ENCODE data around the gene SHH.
"Not testable (repeated sequence)": the region's sequence is repeated elsewhere in the genome, so short reads cannot be mapped to it uniquely, and the experiment has no call there.

The SHH gene

DNA sequence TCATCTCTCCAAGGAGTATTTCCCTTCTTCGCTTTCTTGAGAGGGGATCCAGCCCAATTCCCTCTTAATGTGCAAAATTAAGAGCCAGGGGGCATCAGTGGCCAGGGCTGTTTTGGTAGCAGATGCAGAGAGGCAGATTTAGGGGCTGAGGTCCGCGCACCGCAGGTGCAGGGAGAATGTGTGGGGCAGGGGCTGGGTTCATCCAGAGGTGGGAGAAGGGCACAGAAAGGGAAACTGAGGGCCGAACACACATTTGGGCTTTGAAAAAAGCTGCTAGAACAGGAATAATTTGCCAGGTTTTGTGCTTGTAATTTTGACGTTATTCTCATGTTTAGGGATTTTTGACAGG is 6.5 kb upstream of the SHH start:
- DNase-seq = no peak

DNA sequence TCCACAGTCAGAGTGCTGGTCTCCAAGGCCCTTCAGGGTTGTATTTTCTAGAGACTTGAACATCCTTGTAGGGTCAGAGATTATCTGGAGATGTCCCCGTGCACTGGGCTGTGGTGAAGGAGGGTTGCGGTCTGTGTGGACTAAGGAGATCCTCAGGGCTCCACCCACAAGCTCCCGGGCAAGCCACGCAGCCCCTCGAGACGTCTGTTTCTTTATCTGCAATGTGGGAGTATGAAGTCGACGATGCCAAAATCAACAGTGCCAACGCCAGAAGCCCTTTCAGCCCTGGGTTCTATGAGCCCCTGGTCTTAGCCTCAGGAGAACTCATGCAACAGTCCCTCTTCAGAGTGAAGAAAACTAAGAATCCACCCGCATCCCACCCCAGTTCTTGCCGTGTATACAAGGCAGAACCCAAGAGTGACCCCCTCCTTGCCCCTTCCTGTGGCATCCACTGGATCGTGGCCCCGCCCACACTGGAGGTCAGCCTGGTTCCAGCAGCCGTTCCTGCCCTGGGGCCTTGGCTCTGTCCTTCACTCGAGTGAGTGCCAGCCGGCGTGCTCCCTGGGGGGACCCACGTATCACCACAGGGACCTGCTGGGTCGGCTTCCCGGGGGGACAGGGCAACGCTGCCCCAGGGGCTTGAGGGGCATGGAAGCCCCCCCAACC is 6.0 kb upstream of the SHH start:
- no peak for DNase-seq

DNA sequence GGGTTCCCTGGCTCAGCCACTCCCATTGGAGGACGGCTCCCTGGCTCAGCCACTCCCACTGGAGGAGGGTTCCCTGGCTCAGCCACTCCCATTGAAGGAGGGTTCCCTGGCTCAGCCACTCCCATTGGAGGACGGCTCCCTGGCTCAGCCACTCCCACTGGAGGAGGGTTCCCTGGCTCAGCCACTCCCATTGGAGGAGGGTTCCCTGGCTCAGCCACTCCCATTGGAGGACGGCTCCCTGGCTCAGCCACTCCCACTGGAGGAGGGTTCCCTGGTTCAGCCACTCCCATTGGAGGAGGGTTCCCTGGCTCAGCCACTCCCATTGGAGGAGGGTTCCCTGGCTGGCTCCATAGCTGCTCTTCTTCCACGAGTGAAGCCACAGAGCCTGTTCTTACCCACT is 5.3 kb upstream of the SHH start:
- not testable (repeated sequence) for DNase-seq

DNA sequence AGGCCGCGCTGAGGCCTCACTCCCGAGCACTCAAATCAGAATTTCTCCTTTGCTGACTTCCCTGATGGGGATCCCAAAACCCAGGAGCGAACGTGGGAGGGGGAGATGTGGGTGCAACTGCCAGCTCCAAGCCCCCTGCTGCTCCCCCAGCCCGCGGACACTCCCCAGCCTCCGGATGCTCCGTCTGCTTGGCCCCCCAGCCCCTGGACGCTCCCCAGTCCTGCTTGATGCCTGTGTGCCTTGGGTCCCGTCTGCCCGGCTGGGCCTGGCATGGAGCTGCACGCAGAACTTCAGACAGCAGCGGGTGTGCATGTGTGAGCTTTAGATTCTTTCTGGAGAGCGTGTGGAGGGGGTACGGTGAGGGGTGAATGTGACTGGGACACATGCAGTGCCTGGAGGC is 4.7 kb upstream of the SHH start:
- DNase-seq = no peak

DNA sequence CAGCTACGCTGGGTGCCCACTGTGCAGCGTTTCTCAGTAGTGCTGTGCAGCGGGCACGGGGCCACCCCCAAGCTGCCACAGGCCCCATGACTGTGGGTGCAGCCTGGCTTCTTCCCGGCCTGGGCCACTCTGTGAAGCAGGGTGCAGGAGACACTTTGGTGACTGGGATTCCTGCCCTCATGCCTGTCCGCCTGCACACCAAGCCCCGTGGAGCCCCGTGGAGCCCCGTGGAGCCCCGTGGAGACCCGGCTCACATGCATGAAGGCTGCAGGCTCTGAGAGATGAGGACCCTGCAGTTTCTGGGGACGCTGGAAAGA is 3.9 kb upstream of the SHH start:
- DNase-seq = no peak

DNA sequence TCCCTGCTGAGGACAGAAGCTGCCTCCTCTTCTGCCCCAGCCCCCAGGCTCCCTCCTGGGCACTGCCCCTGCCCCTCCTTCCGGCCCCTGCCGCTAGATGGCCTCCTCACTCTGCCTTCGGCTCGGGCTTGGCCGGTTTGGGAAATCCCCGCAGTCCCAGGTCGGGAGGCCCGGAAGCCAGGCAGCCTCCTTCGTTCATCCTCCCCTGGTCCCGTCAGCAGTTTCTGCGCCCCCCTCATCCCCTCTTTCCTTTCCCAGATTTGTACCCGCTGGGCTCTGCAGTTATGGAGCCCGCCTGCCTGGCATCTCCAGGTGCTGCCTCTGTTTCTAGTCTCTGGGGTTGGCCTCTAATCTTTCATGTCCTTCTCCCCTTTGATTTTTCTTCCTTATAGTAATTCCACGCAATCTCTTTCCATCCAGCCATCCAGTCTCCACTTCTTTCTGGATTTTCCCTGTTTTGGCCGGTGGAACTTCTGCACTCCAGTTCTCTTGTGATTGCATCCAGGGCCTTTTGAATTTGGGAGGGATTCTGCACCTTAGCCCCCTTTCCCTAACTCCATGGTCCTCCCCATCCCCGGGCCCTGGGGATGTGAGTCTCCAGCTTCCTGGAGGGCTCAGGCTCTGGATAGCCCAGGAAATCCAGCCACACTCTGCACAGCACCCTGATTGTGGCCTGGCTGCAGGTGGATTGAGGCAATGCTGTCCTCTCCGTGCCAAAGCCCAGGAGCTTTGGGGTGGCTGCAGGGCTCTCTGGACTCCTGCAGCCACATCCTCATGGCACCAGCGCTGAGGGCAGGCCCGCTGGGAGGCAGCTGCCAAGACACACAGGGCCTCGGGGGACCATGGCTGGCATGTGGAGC is 3.3 kb upstream of the SHH start:
- peak; percentile 54 for DNase-seq

DNA sequence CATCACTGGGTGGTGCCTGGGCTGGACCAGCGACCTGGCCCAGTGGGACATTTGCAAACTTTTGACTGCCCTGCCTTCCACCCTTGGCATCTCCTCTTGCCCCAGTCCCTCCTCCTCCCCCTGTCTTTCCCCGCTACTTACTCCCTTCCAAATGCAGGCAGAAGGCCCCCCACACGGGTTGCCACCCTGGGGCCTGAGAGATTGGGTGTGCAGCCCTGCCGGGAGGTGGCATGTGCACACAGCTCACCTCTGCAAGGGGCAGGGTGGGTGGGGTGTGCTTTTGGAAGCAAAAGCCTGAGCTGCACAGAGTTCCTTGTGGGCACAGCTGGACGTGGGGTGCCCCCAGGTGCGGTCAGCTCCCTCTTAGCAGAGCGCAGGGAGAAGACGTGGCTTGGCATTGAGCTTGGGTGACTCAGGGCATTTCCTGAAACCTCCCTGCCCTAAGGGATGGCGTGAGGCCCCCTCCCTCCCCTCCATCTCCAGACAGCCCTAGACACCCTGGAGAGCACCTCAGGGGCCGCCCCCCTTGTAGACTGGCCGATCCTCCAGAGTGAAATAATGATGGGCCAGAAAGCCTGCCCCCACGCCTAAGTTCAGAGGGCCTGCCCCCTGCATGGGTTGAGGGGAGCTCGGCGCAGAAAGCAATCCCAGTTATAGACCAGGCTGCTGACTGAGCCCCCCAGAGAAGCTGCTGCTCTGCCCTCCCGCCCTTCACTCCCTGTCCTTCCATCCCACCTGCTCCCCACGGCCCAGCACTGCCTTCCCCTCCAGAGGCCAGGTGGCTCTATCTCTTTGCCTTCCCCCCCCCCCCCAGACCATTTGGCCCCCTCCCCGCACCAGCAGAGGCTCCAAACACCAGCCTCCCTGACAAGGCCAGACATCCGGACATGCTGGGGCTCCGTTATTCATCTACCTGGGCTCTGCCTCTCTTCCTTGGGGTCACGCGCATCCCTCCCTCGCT is 2.3 kb upstream of the SHH start:
- no peak for DNase-seq

DNA sequence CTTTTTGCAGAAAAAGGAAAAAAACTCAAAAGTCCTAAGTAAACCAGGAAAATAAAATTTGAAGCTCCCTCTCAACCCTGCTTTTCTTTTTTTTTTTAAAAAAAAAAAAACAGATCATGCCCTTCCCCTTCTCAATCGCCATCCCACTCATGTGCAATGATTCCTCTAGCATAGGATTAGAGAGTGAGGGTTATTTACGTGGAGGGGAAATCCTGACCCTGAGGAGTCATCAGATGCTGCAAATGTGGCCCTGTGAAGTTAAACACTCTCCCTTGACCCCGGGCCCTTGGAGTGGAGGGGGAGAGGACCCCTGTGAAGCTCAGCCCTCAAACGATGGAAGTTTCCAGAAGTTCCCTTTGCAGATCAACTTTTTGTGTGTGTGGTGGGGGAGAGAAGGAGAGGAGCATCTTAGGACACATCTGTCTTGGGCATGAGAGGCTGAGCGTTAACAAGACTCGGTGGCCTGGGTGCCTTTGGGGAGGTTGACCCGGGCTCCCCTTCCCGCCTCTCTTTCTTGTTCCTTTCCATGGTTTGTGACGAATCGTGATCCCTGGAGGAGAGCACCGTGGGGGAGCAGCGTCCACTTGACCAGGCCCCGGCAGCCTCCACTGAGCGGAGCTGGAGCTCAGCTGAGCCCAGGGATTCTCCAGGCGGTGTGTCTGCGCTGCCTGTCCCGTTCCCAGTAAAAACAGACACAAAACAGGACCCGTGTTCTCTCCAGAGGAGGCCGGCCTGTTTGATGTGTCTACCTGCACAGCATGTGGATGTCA is 1.5 kb upstream of the SHH start:
- no peak for DNase-seq

DNA sequence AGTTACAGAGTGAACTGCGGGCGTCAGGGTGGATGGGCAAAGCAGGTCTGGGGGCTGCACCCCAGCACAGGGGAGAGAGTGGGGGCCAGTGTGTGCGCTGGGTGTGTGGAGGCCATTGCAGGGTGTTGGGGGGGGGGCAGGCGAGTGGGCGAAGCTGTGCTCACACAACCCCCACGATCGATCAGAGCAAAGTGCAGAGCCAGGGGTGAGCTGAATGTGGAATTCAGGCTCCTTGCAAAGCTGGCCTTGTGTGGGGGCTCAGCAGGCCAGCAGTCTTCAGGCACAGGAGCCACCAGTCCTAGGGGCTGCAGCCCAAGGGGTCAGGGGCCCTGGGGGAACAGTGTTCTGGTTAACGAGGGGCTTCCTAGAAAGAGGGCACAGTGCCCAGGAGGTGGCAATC is 862 bp upstream of the SHH start:
- DNase-seq = no peak

DNA sequence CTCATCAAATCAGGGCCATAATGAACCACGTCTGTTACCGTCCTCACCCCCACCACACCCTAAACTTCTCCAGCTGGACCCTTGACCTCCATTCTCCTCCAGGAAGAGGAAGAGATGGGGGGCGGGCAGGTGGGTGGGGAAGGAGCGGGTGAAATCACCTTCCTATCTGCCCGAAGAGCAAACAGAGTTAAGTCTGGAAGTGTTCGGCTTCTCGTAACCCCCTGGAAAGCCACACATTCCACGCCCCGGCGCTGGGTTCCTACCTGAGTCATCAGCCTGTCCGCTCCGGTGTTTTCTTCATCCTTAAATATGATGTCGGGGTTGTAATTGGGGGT is 736 bp downstream of the SHH start:
- no peak for DNase-seq

DNA sequence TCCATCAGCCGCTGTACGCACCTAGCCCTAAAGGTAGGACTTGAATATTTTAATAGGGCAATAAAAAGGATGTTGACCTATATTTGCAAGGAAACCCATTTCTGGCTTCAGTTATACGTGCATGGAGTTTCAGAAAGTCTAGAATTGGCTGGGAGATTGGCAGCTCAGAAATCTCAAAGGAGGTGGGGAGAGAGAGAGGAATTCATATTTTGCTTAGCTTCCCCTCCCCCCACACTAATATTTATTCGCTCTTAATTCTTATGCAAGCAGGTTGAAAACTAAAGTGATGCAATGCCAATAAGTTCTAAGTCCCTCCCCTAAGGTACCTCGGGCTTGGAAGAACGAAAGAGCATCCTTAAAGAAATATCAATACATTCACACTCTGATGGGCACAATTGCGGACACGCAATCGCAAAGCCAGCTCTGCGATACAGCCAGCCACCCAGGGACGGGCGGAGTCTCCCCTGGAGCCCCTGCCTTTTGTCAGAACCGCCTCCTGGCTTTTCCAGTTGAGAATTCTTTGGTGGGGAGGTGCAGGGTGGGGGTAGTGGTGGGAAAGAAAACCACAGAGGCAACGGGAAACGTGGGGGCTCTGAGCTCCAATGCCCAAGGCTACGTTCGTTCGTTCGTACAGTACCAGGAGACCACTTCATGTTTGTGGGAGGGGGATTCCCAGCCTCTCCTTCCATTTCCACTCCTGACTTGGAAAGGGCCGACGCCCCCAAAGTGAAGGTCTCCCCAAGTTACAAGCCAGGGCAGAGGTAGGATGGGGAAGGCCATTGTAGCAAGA is 1.3 kb downstream of the SHH start:
- DNase-seq = no peak

DNA sequence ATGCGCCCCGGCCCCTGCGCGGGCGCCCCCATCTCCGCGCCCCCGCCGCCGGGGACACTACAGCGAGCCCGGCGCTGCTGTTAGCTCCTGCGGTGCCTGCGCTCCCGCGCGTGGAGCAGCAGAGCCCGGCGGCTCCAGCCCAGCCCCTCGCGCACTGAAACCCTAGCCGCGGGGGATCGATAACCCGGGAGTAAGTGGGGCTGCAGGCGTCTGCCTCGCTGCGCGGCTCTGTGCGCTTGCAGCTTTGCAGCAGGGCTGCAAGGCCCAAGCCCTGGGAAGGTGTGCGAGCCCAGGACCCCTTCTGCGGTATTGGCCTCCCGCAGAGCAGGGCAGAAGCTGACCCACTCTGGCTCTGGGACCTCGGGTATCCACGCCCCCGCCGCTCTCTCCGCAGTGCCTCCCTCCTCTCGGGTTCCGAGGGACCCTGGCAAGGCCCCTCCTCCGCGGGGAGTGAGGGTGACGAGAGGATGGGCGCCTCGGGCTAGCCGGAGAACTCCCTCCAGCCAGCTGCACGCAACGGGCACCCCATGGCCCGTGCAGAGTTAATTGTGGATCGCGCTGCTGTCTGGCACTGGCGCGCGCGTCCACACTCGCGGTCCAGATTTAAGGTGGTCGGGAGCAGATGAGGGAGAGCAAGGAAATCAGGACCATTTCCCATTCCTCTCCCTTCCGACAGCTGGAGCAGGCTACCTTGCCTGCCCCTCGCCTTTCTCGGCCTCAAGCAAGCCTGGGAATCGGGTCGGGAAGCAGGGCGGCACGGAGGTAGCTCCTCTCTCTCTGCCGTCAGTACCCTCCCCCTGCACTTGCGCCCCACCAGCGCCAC is 2.1 kb downstream of the SHH start:
- DNase-seq = no peak

DNA sequence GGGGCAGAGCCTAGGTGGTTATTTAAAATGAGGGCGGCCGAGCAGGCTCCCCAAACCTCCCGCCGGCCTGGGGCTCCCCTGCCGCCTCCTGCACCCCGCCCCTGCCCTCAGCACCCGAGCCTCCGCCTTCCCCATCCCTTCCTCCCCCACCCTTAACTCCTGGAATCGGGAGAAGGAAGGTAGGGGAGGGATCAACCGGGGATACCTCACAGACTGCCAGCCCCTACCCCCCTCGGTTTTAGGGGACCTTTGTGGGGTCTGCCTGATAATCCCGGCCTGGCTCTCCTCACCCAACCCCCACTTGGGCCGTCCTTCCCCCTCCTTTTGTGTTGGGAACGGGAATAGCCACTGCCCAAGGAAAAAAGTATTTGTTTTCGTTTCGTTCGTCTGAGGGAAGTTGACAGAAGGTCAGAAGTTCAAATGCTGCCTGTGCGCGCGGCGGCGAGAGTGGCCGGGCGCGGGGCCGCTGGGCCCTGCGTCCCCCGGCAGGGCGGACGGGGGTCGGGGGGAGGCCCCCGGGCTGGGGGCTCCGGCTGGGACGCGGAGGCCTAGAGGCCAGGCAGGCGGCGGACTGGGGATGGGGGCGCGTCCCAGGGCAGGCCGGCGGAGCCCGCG is 2.8 kb downstream of the SHH start:
- no peak for DNase-seq

DNA sequence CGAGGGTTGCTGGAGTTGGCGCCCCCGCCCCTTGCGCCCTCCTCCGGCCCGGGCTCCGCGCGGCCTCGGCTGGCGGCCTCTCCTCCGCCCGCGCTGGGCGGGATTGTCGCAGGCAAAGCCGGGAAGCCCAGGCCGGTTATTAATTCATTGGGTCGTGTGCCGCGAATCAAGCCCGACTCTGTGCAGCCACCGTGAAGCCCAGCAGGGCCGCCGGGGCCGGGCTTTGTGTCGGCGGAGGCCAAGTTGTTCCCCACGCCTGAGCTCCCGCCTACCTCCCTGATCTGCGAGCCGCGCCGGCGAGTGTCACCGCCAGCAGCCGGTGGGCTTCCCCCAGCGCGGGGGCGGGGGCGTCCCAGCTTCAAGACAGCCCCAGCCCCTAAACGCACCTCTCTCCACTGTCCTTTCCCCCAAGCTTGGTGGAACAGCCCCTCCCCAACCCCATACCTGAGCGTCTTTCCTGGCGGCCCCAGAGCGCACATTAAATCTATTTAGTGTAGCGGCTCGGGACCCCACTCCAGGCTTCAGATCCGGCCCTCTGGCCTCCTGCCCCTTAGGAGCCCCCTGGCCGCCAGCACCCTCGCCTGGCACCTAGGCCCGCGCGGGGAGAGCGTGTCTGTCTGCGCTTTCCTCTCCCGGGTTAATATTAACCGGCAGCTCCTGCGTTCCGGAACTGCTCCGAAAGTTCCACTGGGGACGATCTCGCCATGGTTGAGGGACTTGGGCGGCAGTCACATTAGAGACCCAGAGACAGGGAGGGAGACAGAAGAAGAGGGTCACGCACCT is 3.5 kb downstream of the SHH start:
- DNase-seq = no peak

DNA sequence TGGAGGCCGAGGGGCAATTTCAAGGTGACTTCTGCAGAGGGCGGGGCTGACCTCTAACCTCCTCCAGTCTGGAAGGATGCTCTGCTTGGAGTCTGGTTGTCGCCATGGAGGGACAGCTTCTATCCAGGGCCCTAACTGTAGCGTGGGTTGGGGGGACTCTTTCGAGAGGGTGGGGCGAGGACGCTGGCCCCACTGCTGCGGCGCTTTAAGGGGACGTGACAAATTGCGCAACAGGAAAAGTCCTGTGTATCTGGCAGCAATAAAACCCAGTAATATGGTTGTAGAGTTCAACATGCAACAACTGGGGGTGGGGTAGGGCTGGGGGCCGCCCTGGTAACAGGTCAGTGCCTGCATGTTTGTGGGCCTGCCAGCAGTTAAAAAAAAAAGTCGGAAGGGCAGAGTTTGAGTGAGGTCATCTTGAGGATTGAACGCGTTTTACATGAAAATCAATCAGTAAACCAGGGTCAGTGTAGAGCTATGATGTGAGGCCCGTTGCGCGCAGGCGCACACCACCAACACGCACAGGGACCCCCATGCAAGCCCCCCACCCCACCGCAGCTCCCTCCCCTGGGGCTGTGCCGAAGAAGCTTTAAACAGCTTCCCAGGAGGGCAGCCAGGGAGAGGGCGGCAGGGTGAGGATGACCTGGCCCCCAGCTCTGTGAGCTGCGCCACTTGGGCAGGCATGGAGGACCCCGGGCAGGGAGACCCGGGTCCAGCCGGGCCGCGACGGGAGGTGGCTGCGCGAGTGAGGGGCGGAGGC is 4.3 kb downstream of the SHH start:
- no peak for DNase-seq

DNA sequence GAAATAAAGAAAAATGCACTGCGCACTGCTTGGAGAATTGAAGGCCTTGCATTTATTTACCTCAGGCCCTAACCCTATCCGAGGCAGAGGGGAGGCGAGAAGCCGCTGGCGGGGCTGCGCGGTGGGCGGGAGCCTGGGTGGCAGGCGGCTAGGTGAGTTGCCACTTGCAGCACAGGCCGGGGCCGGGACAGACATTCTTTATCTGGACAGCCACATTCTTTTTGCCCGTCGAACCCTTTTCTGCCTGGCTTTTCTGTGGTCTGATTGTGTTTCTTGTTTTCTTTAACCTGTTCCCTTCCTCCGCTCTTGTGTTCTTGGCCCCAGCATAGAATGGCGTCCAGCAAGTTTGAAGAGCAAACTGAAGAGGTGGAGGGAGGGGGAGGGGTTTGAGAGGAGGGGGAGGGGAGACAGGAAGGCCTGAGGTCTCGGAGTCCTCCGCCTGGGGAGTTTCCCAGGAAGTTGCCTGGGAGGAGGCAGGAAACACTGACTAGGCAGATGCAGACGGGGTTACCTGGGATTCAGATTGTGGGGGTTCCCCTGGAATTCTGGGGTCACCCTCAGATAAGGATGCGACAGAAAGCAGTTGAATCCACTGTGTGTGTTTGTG is 5.1 kb downstream of the SHH start:
- no peak for DNase-seq

DNA sequence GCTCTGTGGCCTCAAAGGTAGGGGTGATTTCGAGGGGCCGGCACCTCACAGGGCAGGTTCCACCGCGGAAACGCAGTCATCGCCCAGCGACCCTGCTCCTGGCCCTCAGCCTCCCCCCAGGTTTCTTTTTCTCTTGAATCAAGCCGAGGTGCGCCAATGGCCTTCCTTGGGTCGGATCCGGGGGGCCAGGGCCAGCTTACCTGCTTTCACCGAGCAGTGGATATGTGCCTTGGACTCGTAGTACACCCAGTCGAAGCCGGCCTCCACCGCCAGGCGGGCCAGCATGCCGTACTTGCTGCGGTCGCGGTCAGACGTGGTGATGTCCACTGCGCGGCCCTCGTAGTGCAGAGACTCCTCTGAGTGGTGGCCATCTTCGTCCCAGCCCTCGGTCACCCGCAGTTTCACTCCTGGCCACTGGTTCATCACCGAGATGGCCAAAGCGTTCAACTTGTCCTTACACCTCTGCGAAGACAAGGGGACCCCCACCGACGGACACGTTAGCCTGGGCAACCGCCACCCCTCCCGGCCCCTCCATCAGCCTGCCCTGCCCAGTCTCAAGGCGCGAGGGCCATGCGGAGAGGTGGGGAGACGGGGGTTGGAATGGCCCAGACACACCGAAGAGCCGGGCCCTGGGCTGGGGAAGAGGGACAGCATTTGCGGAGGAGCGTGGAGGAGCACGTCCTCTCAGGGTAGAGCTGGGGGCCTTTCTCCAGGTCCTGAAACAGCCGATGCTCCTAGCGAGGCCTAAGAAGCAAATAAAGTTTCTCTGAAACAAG is 6.0 kb downstream of the SHH start:
- DNase-seq = no peak

DNA sequence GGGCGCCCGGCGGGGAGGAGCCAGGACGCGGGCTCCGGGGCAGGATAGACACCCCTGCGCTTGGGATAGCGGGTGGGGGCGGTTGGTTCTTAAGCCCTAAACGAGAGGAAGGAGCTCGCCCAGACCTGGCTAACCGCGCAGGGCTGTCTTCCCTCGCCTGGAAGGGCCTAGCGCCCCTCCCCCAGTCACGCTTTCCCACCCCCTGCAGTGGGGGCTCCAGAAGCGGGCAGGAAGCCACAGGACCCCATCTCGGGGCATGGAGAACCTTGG is 6.5 kb downstream of the SHH start:
- DNase-seq = no peak

Data from CD4-positive, alpha-beta T cell treated with Interleukin-17A for 1 hour (primary cell).